DND-41 (cell line): ENCODE data around the gene ABHD16A.

Experiments used
- ATAC-seq: fragments of 200-7000 bp; cut with Tn5 transposase; 3 replicates; pipeline ENCODE4 v1.9.1; 2021; ENCODE audit warnings: low read depth; ENCODE audit not compliant: insufficient read depth
- DNase-seq: peaks from one replicate; pipeline ENCODE4 v3.0.0-alpha.2; 2020
- H2AFZ ChIP-seq: 2 replicates; pipeline ENCODE4 v1.6.0; 2012; ENCODE audit warnings: low read depth, low read length
- H3K27ac ChIP-seq: 2 replicates; pipeline ENCODE4 v1.5.1; 2012; ENCODE audit warnings: low read length, inconsistent platforms
- H3K27me3 ChIP-seq: fragments of 200-600 bp; sonication (generic); 2 replicates; pipeline ENCODE4 v1.6.0; 2012; ENCODE audit warnings: low read length, mild to moderate bottlenecking, inconsistent platforms; ENCODE audit not compliant: insufficient read depth, poor library complexity
- H3K36me3 ChIP-seq: 2 replicates; pipeline ENCODE4 v1.5.1; 2012; ENCODE audit warnings: low read length, inconsistent platforms; ENCODE audit not compliant: insufficient read depth
- H3K4me1 ChIP-seq: 2 replicates; pipeline ENCODE4 v1.5.1; 2012; ENCODE audit warnings: mild to moderate bottlenecking, low read length; ENCODE audit not compliant: insufficient read depth
- H3K4me2 ChIP-seq: 2 replicates; pipeline ENCODE4 v1.6.0; 2012; ENCODE audit warnings: mild to moderate bottlenecking, moderate library complexity, low read length, inconsistent platforms; ENCODE audit not compliant: insufficient read depth
- H3K4me3 ChIP-seq, 2 experiments: fragments of 200-600 bp in 1 of 2; shearing (Covaris generic) in 1 of 2; 2 replicates each; pipeline ENCODE4 v1.5.1; 2012 to 2016; ENCODE audit warnings: inconsistent platforms in 2 of 2, low read length in 2 of 2, mild to moderate bottlenecking in 2 of 2, low read depth in 1 of 2, moderate library complexity in 1 of 2
- H3K79me2 ChIP-seq: 2 replicates; pipeline ENCODE4 v1.6.0; 2012; ENCODE audit warnings: low read length, inconsistent platforms; ENCODE audit not compliant: insufficient read depth
- H3K9ac ChIP-seq: 2 replicates; pipeline ENCODE4 v1.6.0; 2012; ENCODE audit warnings: low read depth, mild to moderate bottlenecking, inconsistent platforms, low read length, moderate library complexity
- H3K9me3 ChIP-seq: 2 replicates; pipeline ENCODE4 v1.5.1; 2012; ENCODE audit warnings: low read length, moderate library complexity, mild to moderate bottlenecking, inconsistent platforms; ENCODE audit not compliant: insufficient read depth, severe bottlenecking
- H4K20me1 ChIP-seq: 2 replicates; pipeline ENCODE4 v1.6.0; 2012; ENCODE audit warnings: low read length; ENCODE audit not compliant: insufficient read depth
- EZH2 ChIP-seq: IDR thresholded peaks from 3 replicates; pipeline ENCODE4 v1.6.1; 2012; ENCODE audit warnings: borderline replicate concordance, low read depth, mild to moderate bottlenecking, moderate library complexity, low read length, inconsistent platforms; ENCODE audit not compliant: severe bottlenecking
- TF ChIP-seq, protein P1 (sequence below): IDR thresholded peaks from 2 replicates; pipeline ENCODE4 v1.5.1; 2012; ENCODE audit warnings: borderline replicate concordance, low read length, moderate library complexity, mild to moderate bottlenecking; ENCODE audit not compliant: poor library complexity, severe bottlenecking; ENCODE audit errors: extremely low read depth

ABHD16A gene

DNA sequence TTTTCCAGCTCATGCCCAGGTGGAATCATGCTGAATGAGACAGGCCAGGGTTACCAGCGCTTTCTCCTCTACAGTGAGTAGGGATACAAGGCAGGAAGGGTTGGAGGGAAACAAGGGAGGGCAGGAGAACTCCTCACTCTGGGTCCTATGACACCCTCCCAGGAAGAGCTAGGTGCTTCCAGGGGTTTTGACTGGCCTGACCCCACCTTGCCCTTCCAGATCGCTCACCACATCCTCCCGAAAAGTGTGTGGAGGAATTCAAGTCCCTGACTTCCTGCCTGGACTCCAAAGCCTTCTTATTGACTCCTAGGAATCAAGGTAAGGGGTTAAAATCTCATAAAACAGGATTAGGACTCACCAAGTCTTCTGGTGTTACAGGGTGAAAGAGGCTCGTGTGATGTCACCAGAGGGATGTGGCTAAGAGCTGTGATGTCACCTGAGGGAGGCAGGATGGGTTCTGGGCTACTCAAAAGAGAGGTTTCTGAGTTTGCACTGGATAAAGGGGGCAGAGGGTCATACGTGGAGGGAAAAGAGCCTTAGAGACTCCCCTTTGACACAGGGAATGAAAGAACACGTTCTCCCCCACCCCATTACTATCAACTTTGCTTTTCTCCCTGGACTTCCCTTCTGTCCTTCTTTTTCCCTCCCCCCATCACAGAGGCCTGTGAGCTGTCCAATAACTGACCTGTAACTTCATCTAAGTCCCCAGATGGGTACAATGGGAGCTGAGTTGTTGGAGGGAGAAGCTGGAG lies 45.5 kb downstream of the ABHD16A start:
- H3K4me2 ChIP-seq = peak overlapping the region; percentile 96; the same call in 1 of the 2 replicates
- TF ChIP-seq, protein P1, sequence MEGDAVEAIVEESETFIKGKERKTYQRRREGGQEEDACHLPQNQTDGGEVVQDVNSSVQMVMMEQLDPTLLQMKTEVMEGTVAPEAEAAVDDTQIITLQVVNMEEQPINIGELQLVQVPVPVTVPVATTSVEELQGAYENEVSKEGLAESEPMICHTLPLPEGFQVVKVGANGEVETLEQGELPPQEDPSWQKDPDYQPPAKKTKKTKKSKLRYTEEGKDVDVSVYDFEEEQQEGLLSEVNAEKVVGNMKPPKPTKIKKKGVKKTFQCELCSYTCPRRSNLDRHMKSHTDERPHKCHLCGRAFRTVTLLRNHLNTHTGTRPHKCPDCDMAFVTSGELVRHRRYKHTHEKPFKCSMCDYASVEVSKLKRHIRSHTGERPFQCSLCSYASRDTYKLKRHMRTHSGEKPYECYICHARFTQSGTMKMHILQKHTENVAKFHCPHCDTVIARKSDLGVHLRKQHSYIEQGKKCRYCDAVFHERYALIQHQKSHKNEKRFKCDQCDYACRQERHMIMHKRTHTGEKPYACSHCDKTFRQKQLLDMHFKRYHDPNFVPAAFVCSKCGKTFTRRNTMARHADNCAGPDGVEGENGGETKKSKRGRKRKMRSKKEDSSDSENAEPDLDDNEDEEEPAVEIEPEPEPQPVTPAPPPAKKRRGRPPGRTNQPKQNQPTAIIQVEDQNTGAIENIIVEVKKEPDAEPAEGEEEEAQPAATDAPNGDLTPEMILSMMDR = no peak
- TF ChIP-seq EZH2 = no peak

GRCh38 chr6:31655349-31656237 lies 47.5 kb downstream of the ABHD16A start, which contains the start of gene APOM:
Gene APOM, plus strand, starts transcription at chr6:31655894. Its CDS starts 73 bp downstream, at chr6:31655967.
- no peak within 1 kb of the TSS for H3K9ac ChIP-seq

More for the DNA sequence above, 45.5 kb downstream of the ABHD16A start:
- peaks cover 67% of the 10 kb centered on the region for H3K79me2 ChIP-seq
- peaks cover 60% of the 10 kb centered on the region for H3K4me1 ChIP-seq
- H3K36me3 ChIP-seq = peaks cover 54% of the 10 kb centered on the region
- no peaks in the 10 kb centered on the region for H3K9me3 ChIP-seq
- no peak overlapping the region; the same call in 1 of the 2 replicates for H3K9ac ChIP-seq
- H4K20me1 ChIP-seq = peaks cover 13% of the 10 kb centered on the region
- H3K27ac ChIP-seq = no peak overlapping the region
- DNase-seq (no peak), ATAC-seq (no peak)
- H2AFZ ChIP-seq = no peak overlapping the region
- no peak overlapping the region for H3K4me3 ChIP-seq
- no peaks in the 10 kb centered on the region for H3K27me3 ChIP-seq

GRCh38 chr6:31654574-31655348 lies 48.4 kb downstream of the ABHD16A start:
- H3K4me3 ChIP-seq = no peak overlapping the region
- H3K9ac ChIP-seq = no peak overlapping the region
- H3K36me3 ChIP-seq = peaks cover 56% of the 10 kb centered on the region

More at GRCh38 chr6:31655349-31656237, 47.5 kb downstream of the ABHD16A start, which contains the start of gene APOM:
- H3K4me1 ChIP-seq = peaks cover 54% of the 10 kb centered on the region
- H3K79me2 ChIP-seq = peaks cover 67% of the 10 kb centered on the region
- no peak within 1 kb of the TSS for H3K27ac ChIP-seq
- H3K4me3 ChIP-seq = no peak within 1 kb of the TSS
- peaks cover 25% of the 10 kb centered on the region for H4K20me1 ChIP-seq
- TF ChIP-seq EZH2 = no peak
- TF ChIP-seq, protein P1 = no peak
- no peaks in the 10 kb centered on the region for H3K27me3 ChIP-seq
- peaks cover 57% of the 10 kb centered on the region for H3K36me3 ChIP-seq
- ATAC-seq (no peak), DNase-seq (no peak)
- H3K9me3 ChIP-seq = no peaks in the 10 kb centered on the region
- no peak within 1 kb of the TSS for H2AFZ ChIP-seq
- H3K4me2 ChIP-seq = no peak within 1 kb of the TSS

More at GRCh38 chr6:31654574-31655348, 48.4 kb downstream of the ABHD16A start:
- DNase-seq (no peak), ATAC-seq (no peak)
- Histone ChIP-seq H3K27me3 (no peaks in the 10 kb centered on the region), H3K4me2 (no peak overlapping the region), H3K4me1 (peaks cover 56% of the 10 kb centered on the region), H4K20me1 (peaks cover 21% of the 10 kb centered on the region), H3K9me3 (no peaks in the 10 kb centered on the region), H2AFZ (no peak overlapping the region), H3K79me2 (peaks cover 67% of the 10 kb centered on the region), H3K27ac (no peak overlapping the region)
- TF ChIP-seq EZH2 = no peak
- TF ChIP-seq, protein P1 = no peak
